ENCODE data around the gene SNRNP40.

GRCh38 chr1:31297277-31298247 is 974 bp upstream of the SNRNP40 start:
- TF ChIP-seq CTCF (IDR thresholded peaks at IDR 0.05 in 8 of 11, conservative IDR thresholded peaks at IDR 0.05 in 3 of 11) (no peak), POLR2A (IDR thresholded peaks at IDR 0.05) (no peak)
